Stimulated activated CD4-positive, alpha-beta T cell treated with anti-CD3 and anti-CD28 coated beads, Interleukin-4, amount 100 ng/mL, for 48 hours (primary cell): Measurements from ENCODE around the gene TMEM184A.

ENCODE experiments used
- DNase-seq, 2 donors: peaks; one replicate each; pipeline ENCODE4 v3.0.0-alpha.2; 2020; ENCODE audit warnings: low read depth in 2 of 2

TMEM184A gene

DNA sequence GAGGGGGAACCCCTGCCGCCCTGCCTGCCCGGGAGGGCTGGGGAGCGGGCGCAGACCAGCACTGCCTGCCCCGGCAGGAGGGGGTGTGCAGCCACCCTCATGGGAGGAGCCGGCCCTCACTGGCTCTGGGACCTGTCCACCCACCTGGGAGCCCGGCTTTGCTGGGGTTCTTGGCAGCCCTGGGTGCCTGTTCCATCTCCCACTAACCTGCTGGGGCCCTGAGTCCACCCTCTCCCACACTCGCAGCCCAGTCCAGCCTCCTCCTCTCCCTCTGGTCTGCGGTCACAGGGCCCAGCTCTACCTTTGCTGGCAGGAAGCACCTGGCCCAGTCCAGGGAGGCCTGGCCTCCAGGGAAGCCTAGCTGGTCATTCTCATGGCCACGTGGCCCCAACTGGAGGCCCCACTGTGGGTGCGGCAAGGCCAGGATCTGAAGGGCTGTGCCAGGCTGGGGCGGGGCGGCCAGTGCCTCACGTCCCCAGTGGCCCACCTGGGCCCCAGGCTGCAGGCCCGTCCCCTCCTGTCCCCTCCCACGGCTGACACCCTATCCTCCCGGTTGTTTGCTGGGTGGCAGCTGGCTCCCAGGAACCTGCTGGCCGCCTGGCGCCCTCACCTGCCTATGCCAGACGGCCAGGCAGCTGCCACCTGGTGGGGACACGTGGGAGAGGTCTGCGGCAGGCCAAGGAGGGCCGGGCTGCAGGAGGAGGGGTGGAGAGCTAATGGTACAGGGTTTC, at the start of gene TMEM184A:
TMEM184A (minus strand) TSS at position 393 of the 731 bp plus-strand sequence. CDS start 721 bp downstream, outside the sequence.
- no peak for DNase-seq

DNA sequence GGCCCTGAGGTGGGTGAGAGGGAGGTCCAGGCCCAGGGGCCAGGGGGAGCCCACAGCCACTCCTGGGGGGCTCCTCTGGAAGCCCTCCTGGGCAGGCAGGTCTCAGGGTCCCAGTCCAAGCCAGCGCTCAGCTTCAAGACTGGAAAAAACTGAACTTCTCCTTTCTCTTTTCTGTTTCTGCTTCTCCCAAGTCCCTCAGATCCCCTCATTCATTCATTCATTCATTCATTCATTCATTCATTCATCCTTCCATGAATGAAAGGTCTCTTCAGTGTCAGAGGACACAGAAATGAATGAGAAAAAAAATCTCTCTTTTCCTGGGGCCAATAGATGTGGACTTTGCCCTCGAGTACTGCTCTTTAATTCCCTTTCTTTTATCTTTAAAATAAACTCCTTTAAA, 48.4 kb upstream of the TMEM184A start:
- DNase-seq: no peak

DNA sequence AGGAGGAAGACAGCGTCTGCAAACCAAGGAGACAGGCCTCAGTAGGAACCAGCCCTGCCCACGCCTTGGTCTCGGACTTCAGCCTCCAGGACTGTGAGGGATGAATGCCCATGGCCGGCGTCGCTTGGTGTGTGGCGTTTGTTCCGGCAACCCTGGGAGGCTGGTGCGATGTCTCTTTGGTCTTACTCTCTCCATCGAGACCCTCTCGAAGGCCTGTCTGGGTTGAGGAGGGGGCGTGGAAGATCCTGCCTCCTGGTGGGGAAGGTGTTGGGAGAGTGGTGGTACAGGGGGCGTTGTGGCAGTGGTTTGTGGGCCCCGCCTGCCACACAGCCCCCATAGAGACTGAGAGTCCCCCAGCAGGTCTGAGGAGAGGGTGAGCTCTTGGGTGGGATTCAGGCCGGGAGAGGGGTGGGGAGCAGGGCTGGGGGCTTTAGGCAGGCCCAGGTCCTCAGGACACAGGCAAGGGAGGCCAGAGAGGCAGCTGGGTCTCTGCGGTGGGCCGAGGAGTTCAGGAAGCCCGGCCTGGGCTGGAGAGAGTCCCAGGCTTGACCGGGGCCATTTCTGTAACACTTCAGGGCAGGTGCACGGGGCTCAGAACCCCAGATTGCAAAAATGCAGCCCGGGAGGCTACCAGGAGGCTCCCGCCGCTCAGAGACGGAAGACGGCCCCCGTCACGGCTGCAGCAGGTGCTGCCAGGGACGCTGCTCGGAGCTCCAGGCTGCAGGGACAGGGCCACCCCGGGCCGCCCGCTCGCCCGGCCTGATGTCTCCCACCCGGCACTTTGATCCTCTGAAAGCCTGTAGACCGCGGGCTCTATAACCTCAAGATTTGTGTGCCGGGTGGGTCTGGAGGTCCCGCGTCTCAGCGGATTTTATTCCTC, 47.6 kb upstream of the TMEM184A start:
- DNase-seq: no peak

DNA sequence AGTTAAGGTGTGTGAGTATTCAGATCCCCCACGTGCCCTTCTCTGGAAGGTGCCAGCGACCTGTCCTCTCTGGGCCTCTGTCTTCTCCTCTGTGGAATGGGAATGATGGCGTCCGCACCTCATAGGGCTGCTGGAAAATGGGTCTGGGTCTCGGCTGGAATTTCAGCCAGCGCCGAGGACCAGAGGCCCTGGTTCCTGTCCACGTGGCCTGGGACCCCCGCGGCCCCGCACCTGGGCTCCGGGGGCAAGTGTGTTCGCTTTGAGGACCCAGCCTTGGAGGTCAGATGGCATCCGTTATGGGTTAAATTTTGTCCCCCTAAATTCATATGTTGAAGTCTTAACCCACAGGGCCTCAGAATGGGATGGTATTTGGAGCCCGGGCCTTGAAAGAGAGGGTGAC, 46.4 kb upstream of the TMEM184A start:
- no peak for DNase-seq

DNA sequence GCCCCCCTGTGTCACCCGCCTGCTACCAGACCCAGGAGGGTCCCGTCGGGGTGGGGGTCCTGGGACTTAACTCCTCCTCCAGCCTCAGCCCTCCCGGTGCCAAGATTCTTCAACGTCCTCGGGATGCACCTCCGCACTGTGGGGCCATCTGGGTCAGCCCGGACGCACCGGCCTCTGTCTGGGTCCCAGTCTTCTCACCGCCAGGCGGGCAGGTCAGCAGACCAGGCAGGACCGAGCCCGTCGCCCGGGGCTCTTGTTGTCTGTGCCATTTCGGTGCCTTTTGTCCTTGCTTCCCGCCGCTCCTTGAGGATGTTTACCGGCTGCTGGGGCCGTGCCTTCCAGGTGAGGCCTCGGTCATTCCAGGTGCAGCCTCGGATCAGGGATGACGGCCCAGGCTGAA, 46.0 kb upstream of the TMEM184A start:
- no peak for DNase-seq

DNA sequence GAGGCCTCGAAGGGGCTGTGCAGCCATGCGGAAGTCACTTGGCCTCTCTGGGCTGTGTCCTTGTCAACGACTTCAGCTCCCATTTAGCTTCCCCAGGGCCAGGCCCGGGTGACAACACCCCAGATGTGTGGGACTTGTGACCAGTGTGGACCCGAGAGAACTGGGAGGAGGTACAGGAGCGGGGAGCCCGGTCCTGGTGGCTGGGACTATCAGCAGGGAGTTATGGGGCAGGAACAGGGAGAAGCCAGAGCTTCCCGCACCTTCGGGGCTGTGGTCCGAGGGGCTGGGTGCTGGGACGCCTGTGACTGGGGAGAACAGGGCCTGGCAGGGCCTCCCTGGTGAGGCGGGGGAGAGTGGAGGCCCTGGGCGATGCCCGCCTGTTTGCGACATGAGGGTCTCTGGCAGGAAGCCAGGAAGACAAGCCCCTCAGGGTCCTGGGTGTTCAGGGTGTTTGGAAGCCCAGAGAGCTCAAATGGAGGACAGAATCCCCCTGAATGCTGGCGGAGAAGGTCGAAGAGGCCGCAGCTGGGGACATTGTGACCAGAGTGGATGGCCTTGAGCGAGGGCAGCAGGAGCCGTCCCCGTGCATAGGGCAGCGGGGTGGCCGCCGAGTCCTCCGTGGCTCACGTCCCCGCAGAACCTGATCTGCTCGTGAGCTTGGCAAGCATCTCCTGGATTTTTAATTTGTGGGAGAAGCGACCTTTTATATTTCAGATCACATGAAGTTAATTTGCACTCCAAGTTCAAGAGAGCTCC, 43.8 kb upstream of the TMEM184A start:
- no peak for DNase-seq

DNA sequence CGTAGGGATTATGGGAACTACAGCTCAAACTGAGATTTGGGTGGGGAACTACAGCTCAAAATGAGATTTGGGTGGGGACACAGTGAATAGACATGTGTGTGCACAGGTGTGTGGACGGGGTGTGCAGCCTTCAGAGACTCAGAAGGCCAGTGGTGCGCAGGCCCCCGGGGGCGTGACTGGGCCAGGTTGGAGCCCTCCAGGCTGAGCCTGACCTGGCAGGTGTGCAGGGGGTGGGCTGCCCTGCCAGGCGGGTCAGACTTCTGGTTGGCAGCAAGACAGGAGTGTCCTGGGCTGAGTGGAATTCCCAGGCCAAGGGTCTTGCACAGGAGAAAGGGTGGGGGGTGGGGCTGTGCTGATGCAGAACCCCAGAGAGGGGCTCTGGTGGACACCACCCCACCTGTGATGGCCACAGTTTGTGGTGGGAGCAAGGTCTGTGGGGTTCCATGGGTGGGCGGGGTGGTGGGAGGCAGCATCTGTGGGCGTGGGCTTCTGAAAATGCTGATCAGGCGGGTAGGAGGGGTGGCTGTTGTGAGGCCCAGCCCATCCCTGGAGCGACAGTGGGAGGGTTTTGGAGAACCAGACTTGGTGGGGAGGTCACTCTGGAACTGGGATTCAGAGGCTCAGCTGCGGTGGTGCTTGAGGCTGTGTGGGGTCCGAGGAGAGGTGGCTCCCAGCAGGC, 43.1 kb upstream of the TMEM184A start:
- DNase-seq: no peak

DNA sequence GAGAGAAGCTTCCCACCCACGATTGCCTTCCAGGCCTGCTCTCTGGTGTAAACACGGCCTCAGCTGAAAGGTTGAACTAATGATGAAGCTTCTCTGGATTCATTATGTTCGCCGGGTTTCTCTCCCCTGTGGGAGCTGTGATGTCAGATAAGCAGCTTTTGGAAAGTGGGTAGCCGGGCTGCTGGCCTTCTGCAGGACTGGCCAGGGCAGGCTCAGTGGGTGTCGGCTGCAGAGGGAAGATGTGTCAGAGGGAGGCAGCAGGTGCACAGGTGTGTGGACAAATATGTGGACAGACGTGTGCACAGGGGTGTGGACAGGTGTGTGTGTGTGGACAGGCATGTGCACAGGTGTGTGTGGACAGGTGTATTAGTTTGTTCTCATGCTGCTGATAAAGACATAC, 42.3 kb upstream of the TMEM184A start:
- DNase-seq: no peak

DNA sequence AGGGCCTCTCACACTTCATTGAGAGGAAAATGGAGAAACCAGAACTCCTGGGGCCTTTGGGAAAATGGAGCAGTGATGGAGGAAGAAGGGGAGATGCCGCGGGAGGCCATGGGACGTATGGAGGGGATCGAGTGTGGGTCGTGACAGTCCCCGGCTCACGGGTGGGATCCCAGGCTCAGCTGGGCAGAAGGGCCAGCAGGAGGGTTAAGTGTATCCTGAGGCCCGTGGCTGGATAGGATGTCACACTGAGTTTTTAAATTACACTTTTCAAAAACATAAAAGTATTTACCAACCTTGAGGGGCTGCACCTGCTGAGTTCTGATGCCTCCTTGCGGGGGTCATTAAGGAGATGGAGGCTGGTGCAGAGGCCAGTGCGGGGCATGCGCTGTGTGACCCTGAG, 41.8 kb upstream of the TMEM184A start:
- DNase-seq: no peak

DNA sequence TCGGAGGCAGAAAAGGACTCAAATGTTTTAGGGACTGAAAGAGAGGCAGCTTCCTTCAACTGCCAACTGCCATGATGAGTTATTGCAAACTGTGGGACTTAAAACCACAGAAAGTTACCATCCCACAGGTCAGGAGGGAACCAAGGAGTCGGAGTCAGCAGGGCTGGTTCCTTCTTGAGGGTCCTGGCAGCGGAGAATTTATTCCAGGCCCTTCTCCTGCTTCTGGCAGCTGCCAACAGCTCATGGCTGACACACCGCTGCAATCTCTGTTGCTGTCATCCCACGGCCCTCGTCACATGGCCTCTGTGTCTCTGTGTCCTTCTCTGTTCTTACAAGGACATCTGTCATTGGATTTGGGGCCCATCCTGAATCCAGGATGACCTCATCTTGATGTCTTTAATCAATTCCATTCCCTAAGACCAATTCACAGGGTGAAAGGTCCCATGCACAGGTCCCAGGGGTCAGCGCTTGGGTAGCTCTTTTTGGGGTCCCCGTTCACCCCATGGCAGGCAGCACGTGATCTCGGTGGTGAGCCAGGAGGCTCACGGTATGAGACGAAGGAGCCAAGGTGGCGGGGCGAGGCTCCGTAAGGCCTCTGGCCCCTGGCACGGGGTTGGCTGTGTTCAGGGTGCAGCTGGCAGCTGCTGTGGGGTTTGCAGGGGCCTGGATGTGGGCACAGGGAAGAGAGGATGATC, 41.2 kb upstream of the TMEM184A start:
- DNase-seq: no peak

DNA sequence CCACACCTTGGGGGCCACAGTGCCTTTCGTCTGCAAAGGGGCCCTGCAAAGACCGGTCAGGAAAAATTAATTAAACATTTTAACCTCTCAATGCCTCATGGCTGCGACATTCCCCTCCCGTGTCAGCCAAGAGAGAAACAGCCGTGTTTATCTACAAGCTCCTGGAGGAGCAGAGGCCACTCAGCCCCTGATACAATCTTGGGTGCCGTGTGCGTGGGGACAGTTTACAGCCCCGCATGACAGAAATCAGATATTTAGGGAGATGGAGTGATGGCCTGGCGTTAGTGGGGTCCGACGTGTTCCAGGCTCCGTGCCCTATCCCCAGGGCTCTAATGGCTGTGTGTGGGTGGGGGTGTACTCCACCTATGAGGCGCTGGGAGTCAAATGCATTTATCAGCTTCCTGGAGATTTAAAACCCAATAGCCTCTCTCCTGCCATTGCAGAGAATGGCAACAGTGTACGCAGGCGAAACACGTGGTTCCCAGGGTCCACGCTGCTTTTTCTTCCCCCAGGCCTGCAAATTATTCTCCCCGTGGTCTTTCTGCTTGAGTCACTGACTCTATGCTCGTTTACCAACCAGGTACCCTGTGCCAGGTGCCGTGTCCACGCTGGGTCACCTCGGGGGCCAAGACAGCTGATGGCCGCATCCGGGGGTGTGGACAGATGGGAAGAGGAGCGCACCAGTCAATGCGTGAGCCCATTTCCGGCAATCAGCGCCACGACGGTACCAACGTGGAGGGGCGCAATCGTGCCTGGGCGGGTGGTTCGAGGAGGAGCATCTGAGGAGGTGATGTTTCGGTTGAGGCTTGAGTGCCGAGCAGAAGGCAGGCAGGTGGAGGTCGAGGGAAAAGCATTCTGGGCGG, 40.4 kb upstream of the TMEM184A start:
- no peak for DNase-seq

DNA sequence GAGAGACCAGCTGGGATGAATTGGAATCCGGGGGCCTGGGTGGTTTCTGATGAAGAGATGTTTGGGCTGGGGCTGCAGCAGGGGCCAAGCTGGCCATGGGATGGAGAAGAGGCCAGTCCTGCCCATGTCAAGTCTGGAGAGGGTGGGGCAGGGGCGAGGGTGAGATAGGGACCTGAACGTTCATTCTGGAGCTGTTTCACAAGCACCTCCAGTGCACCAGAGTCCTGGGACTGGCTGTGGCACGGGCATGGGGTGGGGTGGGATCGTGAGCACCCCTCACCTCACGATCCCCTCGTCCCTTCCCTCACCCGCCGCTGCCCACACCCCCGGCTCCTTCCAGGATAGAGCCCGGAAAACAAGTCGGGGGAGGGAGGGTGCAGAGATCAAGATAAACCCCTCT, 39.6 kb upstream of the TMEM184A start:
- no peak for DNase-seq

DNA sequence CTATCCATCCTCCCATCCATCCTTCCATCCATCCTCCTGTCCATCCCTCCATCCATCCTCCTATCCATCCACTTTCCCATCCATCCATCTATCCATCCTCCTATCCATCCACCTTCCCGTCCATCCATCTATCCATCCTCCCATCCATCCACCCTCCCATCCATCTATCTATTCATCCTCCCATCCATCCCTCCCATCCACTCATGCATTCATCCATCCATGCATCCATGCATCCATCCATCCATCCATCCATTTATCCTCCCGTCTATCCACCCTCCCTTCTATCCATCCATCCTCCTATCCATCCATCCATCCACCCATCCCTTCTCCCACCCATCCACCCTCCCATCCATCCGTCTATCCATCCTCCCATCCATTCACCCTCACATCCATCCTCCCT, 39.0 kb upstream of the TMEM184A start:
- no peak for DNase-seq

DNA sequence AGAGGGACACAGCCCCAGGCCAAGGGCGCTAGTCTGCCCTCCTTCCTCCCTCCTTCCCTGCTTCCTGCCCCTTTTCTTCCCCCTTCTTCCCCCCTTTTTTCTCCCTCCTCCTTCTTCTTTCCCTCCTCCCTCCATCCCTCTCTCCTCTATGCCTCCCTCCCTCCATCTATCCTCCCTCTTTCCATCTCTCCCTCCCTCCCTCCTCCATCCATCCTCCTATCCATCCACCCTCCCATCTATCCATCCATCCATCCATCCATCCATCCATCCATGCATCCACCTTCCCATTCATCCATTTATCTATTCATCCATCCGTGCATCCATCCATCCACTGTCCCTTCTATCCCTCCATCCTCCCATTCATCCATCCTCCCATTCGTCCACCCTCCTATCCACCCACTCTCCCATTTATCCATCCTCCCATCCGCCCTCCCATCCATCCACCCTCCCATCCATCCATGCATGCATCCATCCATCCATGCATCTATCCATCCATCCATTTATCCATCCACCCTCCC, 38.0 kb upstream of the TMEM184A start:
- DNase-seq: no peak

DNA sequence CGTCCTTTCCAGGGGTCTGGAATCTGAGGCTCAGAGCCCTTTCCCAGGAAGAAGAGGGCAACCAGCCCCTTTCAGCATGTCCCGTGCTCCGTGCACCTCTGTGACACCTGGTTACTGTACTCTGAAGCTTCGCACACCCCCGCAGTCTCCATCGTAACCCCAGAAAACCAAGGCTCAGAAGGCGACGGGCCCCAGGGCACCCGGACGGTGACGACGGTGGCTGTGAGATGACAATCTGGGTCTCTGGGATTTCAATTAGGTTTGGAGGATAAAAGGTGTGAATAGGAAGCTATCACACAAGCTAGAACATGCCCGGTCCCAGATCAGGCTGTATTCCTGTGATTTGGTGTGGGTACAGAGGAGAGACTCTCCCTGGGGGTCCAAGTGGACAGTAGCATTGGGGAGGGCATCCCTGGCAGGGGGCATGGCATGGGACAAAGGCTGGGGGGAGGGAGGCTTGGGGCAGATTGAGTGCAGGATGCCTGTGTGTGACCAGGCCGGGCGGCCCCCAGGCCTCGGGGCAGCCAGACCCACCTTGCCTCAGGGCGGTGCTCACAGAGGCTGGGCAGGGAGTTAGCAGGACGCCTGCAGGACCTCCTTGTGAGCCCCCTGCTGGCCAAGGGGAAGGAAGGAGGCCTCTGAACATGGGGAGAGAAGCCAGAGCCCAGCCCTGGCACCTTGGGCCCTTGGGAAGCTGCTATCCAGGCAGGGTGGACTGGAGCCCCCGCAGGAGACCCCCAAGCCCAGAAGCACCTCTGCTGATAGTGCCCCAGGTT, 37.3 kb upstream of the TMEM184A start:
- no peak for DNase-seq

DNA sequence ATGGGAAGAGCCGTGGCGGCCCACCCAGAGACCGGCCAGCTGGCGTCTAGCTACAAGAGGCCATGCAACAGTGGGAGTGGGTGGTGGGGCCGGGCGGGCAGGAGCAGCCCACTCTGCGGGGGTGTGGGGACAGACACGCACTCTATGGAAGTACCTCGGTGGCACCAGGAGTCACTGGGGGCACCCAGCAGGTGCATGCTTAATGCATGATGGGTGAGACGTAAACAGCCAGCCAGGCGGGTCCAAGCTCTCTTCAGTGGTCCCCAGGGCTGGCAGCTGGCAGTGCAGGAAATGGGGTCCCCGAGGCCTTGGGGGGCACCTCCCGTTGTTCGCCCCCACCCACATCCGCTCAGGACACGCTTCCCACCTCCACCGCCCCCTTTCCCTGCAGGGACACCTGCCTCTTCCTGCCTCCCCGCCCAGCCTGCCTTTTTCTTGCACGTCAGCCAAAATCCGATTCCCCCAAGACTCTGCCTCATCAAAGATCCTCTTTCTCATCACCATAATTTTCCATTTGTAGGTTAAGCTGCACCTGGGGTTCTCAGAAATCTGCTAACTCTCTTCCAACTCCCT, 36.4 kb upstream of the TMEM184A start:
- no peak for DNase-seq

DNA sequence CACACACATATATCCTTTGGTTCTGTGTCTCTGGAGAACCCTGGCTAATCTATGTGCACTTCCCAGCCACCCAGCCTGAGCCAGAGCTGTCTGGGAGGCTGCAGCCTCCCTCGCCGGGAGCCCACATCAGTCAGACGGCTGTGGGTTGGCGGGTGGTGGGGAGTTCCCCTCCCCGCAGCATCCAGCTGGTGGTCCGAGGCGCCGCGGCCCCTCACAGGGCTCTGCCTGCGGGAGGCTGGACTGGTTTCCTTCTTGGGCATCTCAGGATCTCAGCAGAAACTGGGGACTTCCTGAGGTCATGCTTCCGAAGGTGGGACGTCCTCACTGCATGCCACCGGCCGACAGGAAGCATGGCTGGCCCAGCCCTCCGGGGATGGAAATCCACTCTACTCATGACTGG, 35.9 kb upstream of the TMEM184A start:
- no peak for DNase-seq

DNA sequence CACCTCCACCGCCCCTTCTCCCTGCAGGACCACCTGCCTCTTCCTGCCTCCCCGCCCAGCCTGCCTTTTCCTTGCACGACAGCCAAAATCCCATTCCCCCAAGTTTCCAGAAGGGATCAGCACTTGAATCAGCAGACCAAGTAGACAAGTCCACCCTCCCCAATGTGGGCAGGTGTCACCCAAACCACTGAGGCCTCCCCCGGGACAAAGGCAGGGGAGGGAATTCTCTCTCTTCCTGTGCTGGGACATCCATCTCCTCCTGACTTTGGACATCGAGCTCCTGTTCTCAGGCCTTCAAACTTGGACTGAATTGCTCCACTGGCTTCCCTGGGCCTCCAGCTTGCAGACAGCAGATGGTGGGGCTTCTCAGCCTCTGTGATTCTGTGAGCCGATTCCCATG, 35.4 kb upstream of the TMEM184A start:
- DNase-seq: no peak

DNA sequence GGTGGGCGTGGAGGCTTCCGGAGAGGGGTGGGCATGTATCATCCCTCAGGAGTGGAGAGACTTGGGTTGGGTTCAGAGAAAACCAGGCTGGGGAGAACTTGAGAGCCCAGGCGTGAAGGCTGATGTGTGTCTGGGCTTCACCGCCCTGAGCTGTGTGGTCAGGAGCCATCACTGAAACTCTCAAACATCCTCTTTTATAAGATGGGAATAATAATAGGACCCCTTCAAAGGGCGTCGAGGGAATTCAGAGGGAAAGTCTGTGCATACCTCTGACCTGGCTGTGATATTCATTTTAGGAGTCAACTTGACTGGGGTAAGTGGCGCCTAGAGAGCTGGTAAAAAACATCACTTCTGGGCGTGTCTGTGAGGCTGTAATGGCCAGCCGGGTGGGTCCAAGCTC, 34.9 kb upstream of the TMEM184A start:
- DNase-seq: no peak
